Measurements from ENCODE around the gene RTEL1.

Gene RTEL1

DNA sequence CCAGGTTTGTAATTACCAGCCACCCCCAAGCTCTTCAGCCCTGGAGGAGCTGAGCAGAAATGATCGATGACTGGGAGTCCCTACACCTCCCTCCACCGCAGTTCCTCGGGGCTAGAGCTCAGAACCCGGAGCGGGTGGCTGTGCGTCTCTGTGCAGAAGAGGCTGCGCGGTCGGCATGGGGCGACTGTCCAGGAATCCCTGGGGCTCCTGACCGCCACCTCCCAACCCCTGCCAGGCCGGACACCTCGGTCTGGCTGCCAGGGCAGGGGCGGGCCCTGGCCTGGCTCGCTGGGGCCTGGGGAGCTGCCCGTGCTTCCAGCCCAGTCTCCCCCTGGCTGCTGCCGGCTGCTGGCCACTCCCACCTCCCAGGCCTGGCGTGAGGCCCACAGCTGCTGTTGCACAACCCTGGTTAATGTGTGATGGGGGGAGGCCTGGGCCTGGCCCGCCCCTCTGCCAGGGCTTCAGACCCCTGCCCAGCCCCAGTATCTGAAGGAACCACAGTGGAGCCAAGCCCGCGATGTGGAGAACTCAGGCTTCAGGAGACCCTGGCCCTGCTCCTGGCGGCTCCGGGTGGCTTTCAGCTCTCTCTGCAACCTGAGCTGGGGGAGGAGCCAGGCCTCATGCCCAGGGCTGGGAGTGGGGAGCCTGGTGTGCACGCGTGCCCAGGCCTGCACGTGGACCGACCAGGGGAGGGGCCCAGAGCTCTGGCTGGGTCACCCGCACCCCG lies 82.7 kb downstream of the RTEL1 start:
- DNase-seq (ENCODE audit: low spot score), result peak; percentile 35

DNA sequence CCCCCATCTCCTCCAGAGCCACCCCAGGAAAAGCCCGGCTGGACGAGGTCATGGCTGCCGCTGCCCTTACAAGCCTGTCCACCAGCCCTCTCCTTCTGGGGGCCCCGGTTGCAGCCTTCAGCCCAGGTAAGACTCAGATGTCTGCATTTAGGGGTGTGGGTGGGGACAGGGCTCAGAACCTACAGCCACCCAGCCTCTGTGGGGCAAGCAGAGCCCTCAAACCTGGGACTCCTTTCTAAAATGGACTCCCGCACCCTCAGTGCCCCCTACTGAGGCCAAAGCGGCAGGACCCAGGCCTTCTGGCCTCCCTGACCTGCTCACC lies 83.2 kb downstream of the RTEL1 start:
- no peak for DNase-seq (ENCODE audit: low spot score)

DNA sequence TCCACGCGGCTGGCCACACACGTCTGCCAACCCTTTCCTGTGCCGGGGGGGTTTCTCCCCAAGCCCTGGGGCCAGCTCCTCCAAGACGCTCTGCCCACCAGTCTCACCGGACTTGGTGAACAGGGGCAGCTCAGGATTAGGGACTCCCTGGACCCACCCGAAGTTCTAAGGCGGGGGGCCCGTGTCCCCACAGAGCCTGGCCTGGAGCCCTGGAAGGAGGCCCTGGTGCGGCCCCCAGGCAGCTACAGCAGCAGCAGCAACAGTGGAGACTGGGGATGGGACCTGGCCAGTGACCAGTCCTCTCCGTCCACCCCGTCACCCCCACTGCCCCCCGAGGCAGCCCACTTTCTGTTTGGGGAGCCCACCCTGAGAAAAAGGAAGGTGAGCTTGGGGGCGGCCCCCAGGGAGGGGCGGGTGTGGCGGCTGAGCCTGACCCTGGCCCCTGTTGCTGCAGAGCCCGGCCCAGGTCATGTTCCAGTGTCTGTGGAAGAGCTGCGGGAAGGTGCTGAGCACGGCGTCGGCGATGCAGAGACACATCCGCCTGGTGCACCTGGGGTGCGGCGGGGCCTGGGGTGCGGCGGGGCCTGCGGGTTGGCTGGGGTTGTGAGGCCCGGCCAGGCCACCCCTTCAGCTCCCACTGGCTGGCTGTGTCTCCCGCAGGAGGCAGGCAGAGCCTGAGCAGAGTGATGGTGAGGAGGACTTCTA lies 83.7 kb downstream of the RTEL1 start:
- DNase-seq (ENCODE audit: low spot score), result no peak

DNA sequence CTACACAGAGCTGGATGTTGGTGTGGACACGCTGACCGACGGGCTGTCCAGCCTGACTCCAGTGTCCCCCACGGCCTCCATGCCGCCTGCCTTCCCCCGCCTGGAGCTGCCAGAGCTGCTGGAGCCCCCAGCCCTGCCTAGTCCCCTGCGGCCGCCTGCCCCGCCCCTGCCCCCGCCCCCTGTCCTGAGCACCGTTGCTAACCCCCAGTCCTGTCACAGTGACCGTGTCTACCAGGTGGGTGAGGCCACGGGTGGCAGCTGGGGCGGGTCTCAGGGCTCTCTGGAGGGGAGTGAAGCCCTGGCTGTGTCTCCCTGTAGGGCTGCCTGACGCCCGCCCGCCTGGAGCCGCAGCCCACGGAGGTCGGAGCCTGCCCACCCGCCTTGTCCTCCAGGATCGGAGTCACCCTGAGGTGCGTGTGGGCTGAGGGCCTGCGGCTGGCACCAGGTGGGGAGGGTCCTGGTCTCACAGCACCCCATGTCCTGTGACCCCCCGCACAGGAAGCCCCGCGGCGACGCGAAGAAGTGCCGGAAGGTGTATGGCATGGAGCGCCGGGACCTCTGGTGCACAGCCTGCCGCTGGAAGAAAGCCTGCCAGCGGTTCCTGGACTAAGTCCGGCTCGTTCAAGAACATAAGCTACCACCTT lies 84.4 kb downstream of the RTEL1 start:
- no peak for DNase-seq (ENCODE audit: low spot score)

GRCh38 chr20:63743210-63743970 lies 85.3 kb downstream of the RTEL1 start:
- no peak for DNase-seq (ENCODE audit: low spot score)

GRCh38 chr20:63744158-63744557 lies 86.0 kb downstream of the RTEL1 start:
- no peak for DNase-seq (ENCODE audit: low spot score)

DNA sequence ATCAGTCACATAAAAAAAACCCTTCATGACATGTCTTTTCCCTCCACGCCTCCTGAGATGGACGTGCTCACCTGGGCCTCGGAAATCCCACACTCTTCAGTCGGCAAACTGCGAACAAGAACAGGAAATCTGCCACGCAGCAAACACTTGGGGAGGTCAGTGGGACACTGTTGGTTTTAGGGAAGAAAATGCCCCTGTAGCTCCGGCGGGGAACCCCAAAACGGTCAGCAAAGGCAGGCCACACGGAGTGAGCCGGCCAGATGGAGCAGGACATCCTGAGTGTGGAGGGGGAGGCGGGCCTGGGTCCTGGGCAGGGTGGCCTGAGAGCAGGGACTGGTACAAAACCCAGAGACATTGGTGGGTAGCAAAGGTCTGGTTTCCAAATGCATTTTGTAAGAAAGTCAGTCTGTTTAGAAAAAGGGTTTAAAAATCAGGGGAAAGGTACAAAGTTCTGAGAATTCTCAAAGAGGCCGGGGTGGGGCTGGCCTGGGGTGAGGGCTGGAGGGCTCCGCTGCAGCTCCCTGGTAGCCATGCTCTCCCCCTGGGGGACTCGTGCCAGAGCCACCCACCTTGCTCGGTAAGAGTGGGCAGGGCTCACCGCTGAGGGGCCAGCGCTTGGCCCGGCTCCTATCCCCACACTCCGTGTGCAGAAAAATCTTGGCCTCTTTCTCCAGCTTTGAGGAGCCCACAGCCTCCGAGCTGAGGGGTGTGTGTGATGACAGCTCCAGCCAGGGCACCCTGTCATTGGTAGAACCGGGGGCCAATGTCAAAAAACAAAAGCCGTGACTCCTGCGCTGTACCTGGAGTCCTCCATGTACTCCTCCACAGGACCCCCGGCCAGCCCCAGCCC lies 86.7 kb downstream of the RTEL1 start:
- DNase-seq (ENCODE audit: low spot score), result no peak

GRCh38 chr20:63745424-63745805 lies 87.3 kb downstream of the RTEL1 start:
- no peak for DNase-seq (ENCODE audit: low spot score)

Measured in CD4-positive, alpha-beta T cell treated with Interleukin-15 for 4 hours (primary cell).